WERI-Rb-1 (cell line): Measurements from ENCODE around the gene STK16.

Experiments
- DNase-seq: peaks from one replicate; pipeline ENCODE4 v3.0.0-alpha.2; 2020
- H3K27ac ChIP-seq: fragments of 250-450 bp; sonication (Bioruptor Pico); 2 replicates; pipeline ENCODE4 v1.5.1; 2020; ENCODE audit warnings: mild to moderate bottlenecking, moderate library complexity
- H3K27me3 ChIP-seq: fragments of 250-450 bp; sonication (Bioruptor Pico); 2 replicates; pipeline ENCODE4 v1.5.1; 2021; ENCODE audit warnings: mild to moderate bottlenecking, low read depth, moderate library complexity; ENCODE audit not compliant: insufficient read depth, severe bottlenecking
- H3K36me3 ChIP-seq: fragments of 250-450 bp; sonication (Bioruptor Pico); 2 replicates; pipeline ENCODE4 v1.5.1; 2020; ENCODE audit warnings: mild to moderate bottlenecking, moderate library complexity
- H3K4me3 ChIP-seq: 2 replicates; pipeline ENCODE4 v1.5.1; 2011; ENCODE audit warnings: low read depth, mild to moderate bottlenecking, control low read depth, low read length
- H3K9me3 ChIP-seq: fragments of 250-450 bp; sonication (Bioruptor Pico); 2 replicates; pipeline ENCODE4 v1.5.1; 2021; ENCODE audit warnings: mild to moderate bottlenecking, moderate library complexity; ENCODE audit not compliant: severe bottlenecking
- CTCF ChIP-seq: IDR thresholded peaks from 2 replicates; pipeline ENCODE4 v1.5.1; 2011; ENCODE audit warnings: low read depth, mild to moderate bottlenecking, control low read depth, inconsistent platforms, low read length

STK16 gene

GRCh38 chr2:219261024-219261855, 16.0 kb downstream of the STK16 start:
- Histone ChIP-seq H3K27ac (no peak overlapping the region), H3K36me3 (no peaks in the 10 kb centered on the region), H3K9me3 (no peaks in the 10 kb centered on the region), H3K4me3 (no peak overlapping the region), H3K27me3 (no peaks in the 10 kb centered on the region)
- TF ChIP-seq CTCF: no peak
- no peak for DNase-seq

- Histone ChIP-seq H3K36me3 (peaks cover 6% of the 10 kb centered on the region), H3K9me3 (no peaks in the 10 kb centered on the region), H3K27ac (peak overlapping the region; percentile 90), H3K27me3 (no peaks in the 10 kb centered on the region), H3K4me3 (peak overlapping the region; percentile 34)
- TF ChIP-seq CTCF: no peak
- DNase-seq: no peak
Measured at GRCh38 chr2:219266232-219266631, 21.0 kb downstream of the STK16 start.

- Histone ChIP-seq H3K36me3 (peaks cover 6% of the 10 kb centered on the region), H3K4me3 (peak overlapping the region; percentile 34), H3K27me3 (no peaks in the 10 kb centered on the region), H3K27ac (peak overlapping the region; percentile 90), H3K9me3 (no peaks in the 10 kb centered on the region)
- TF ChIP-seq CTCF: no peak
- DNase-seq: peak; percentile 79
Measured at GRCh38 chr2:219266886-219267285, 21.6 kb downstream of the STK16 start.

GRCh38 chr2:219268294-219268693, 23.0 kb downstream of the STK16 start:
- no peaks in the 10 kb centered on the region for H3K27me3 ChIP-seq
- no peak overlapping the region for H3K4me3 ChIP-seq
- no peak for DNase-seq

GRCh38 chr2:219269362-219270054, 24.2 kb downstream of the STK16 start:
- H3K9me3 ChIP-seq: no peaks in the 10 kb centered on the region
- no peak for TF ChIP-seq CTCF
- no peak overlapping the region for H3K27ac ChIP-seq
- H3K27me3 ChIP-seq: no peaks in the 10 kb centered on the region
- peaks cover 6% of the 10 kb centered on the region for H3K36me3 ChIP-seq
- H3K4me3 ChIP-seq: no peak overlapping the region
- no peak for DNase-seq

More at GRCh38 chr2:219268294-219268693, 23.0 kb downstream of the STK16 start:
- H3K9me3 ChIP-seq: no peaks in the 10 kb centered on the region
- H3K27ac ChIP-seq: no peak overlapping the region
- TF ChIP-seq CTCF: no peak
- peaks cover 6% of the 10 kb centered on the region for H3K36me3 ChIP-seq
